ENCODE results near the gene RMND5B. TPM values are rescaled to one million over a fixed set of nuclear protein-coding genes. Genes with fewer than 3 reads are reported as not detected.

Gene RMND5B
- total RNA-seq, 1 donor, result 30.4 TPM

GRCh38 chr5:178198706-178199105 is 67.9 kb downstream of the RMND5B start:
- no peak for DNase-seq (ENCODE audit: low read depth in 2 of 3, low spot score in 2 of 3)

- DNase-seq (ENCODE audit: low read depth in 2 of 3, low spot score in 2 of 3), result no peak
Observed at GRCh38 chr5:178199581-178200434, 69.0 kb downstream of the RMND5B start.

Other genes starting within 250 kb of the RMND5B start
- gene PROP1, start 134.8 kb upstream of the RMND5B start, total RNA-seq, result not detected
- 5.1 TPM for gene N4BP3, start 17.5 kb upstream of the RMND5B start, total RNA-seq
- gene NHP2, start 22.9 kb downstream of the RMND5B start, total RNA-seq, result 122 TPM
- gene GMCL2, start 56.4 kb downstream of the RMND5B start, total RNA-seq, result not detected
- gene HNRNPAB, start 73.5 kb downstream of the RMND5B start, total RNA-seq, result 53.1 TPM
- 106 TPM for gene PHYKPL, start 101.8 kb downstream of the RMND5B start, total RNA-seq